IPS DF 4.7 (cell line): ENCODE results near the gene PCGF3.
"Not testable (repeated sequence)": the region's sequence is repeated elsewhere in the genome, so short reads cannot be mapped to it uniquely, and the experiment has no call there.

Experiments
- DNase-seq: peaks from one replicate; pipeline ENCODE4 v3.0.0-alpha.2; 2013; ENCODE audit warnings: low spot score; ENCODE audit errors: extremely low read depth

The PCGF3 gene

GRCh38 chr4:740011-740410 lies 34.4 kb downstream of the PCGF3 start:
- DNase-seq: no peak

- no peak for DNase-seq
Measured at GRCh38 chr4:740656-741282, 35.1 kb downstream of the PCGF3 start.

GRCh38 chr4:742096-742741 lies 36.6 kb downstream of the PCGF3 start:
- DNase-seq: no peak

GRCh38 chr4:742742-743311 lies 37.2 kb downstream of the PCGF3 start:
- DNase-seq: no peak

- DNase-seq: no peak
Measured at GRCh38 chr4:743463-744211, 38.0 kb downstream of the PCGF3 start.

- no peak for DNase-seq
Measured at GRCh38 chr4:744212-744841, 38.7 kb downstream of the PCGF3 start.

GRCh38 chr4:747546-748170 lies 42.0 kb downstream of the PCGF3 start:
- DNase-seq: no peak

- DNase-seq: no peak
Measured at GRCh38 chr4:748461-748860, 42.8 kb downstream of the PCGF3 start.

GRCh38 chr4:749698-750666 lies 44.4 kb downstream of the PCGF3 start:
- no peak for DNase-seq

GRCh38 chr4:751676-752075 lies 46.0 kb downstream of the PCGF3 start:
- DNase-seq: no peak

- no peak for DNase-seq
Measured at GRCh38 chr4:752196-752861, 46.7 kb downstream of the PCGF3 start.

- DNase-seq: not testable (repeated sequence)
Measured at GRCh38 chr4:753186-753585, 47.6 kb downstream of the PCGF3 start.

- no peak for DNase-seq
Measured at GRCh38 chr4:754221-755120, 48.8 kb downstream of the PCGF3 start.

GRCh38 chr4:757111-757510 lies 51.5 kb downstream of the PCGF3 start:
- no peak for DNase-seq

- not testable (repeated sequence) for DNase-seq
Measured at GRCh38 chr4:759810-760209, 54.2 kb downstream of the PCGF3 start.

GRCh38 chr4:760616-761015 lies 55.0 kb downstream of the PCGF3 start:
- no peak for DNase-seq

- no peak for DNase-seq
Measured at GRCh38 chr4:761086-761485, 55.5 kb downstream of the PCGF3 start.

- no peak for DNase-seq
Measured at GRCh38 chr4:761739-762138, 56.1 kb downstream of the PCGF3 start.
